Measurements from ENCODE around the gene DNAAF5.

The DNAAF5 gene

GRCh38 chr7:755413-755805, 28.9 kb downstream of the DNAAF5 start:
- no peak for DNase-seq (ENCODE audit: low read depth)
- TF ChIP-seq CTCF (conservative IDR thresholded peaks at IDR 0.05; ENCODE audit: low read depth, low read length), result no peak
- H3K4me3 ChIP-seq (ENCODE audit: low read depth, low read length), result no peak overlapping the region

GRCh38 chr7:756231-756927, 29.9 kb downstream of the DNAAF5 start:
- H3K4me3 ChIP-seq (ENCODE audit: low read depth, low read length), result no peak overlapping the region
- no peak for TF ChIP-seq CTCF (conservative IDR thresholded peaks at IDR 0.05; ENCODE audit: low read depth, low read length)
- no peak for DNase-seq (ENCODE audit: low read depth)

- no peak for DNase-seq (ENCODE audit: low read depth)
- H3K4me3 ChIP-seq (ENCODE audit: low read depth, low read length), result no peak overlapping the region
- TF ChIP-seq CTCF (conservative IDR thresholded peaks at IDR 0.05; ENCODE audit: low read depth, low read length), result no peak
These were observed 30.5 kb downstream of the DNAAF5 start for GRCh38 chr7:756928-757560.

GRCh38 chr7:757741-758163, 31.3 kb downstream of the DNAAF5 start:
- no peak for DNase-seq (ENCODE audit: low read depth)
- no peak for TF ChIP-seq CTCF (conservative IDR thresholded peaks at IDR 0.05; ENCODE audit: low read depth, low read length)

GRCh38 chr7:759569-759968, 33.1 kb downstream of the DNAAF5 start:
- TF ChIP-seq CTCF (conservative IDR thresholded peaks at IDR 0.05; ENCODE audit: low read depth, low read length), result no peak
- H3K4me3 ChIP-seq (ENCODE audit: low read depth, low read length), result no peak overlapping the region
- no peak for DNase-seq (ENCODE audit: low read depth)

More at GRCh38 chr7:757741-758163, 31.3 kb downstream of the DNAAF5 start:
- H3K4me3 ChIP-seq (ENCODE audit: low read depth, low read length), result no peak overlapping the region

GRCh38 chr7:760006-760405, 33.5 kb downstream of the DNAAF5 start:
- TF ChIP-seq CTCF (conservative IDR thresholded peaks at IDR 0.05; ENCODE audit: low read depth, low read length), result no peak
- DNase-seq (ENCODE audit: low read depth), result no peak
- H3K4me3 ChIP-seq (ENCODE audit: low read depth, low read length), result no peak overlapping the region

GRCh38 chr7:761101-761500, 34.6 kb downstream of the DNAAF5 start:
- no peak for DNase-seq (ENCODE audit: low read depth)
- TF ChIP-seq CTCF (conservative IDR thresholded peaks at IDR 0.05; ENCODE audit: low read depth, low read length), result no peak
- no peak overlapping the region for H3K4me3 ChIP-seq (ENCODE audit: low read depth, low read length)

Data from choroid plexus epithelial cell (primary cell).